ENCODE measurements around the gene LRBA. TPM values are rescaled to one million over a fixed set of nuclear protein-coding genes. Genes with fewer than 3 reads are reported as not detected.

LRBA gene
- total RNA-seq, 4 donors from 2014 or later = 28.3 to 38.2 (median 32.1) TPM

DNA sequence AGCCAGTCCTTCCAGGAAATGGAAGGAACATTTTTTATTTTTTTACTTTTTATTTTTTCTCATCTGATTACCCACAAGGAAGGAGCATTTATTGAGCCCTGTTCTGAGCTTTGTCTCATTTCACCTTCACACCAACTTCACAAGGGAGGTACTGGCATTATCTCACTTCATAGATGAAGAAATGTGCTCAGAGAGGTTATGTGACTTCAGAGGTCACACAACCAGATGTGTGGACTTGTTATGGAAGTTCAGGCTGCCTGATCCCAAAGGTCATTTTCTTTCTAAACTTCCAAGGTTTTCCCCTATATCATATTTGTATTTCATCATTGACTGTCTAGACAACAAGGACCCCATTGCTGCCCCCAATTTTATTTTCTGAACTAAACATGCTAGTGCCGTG lies 776.5 kb downstream of the LRBA start:
- TF ChIP-seq, protein P1, sequence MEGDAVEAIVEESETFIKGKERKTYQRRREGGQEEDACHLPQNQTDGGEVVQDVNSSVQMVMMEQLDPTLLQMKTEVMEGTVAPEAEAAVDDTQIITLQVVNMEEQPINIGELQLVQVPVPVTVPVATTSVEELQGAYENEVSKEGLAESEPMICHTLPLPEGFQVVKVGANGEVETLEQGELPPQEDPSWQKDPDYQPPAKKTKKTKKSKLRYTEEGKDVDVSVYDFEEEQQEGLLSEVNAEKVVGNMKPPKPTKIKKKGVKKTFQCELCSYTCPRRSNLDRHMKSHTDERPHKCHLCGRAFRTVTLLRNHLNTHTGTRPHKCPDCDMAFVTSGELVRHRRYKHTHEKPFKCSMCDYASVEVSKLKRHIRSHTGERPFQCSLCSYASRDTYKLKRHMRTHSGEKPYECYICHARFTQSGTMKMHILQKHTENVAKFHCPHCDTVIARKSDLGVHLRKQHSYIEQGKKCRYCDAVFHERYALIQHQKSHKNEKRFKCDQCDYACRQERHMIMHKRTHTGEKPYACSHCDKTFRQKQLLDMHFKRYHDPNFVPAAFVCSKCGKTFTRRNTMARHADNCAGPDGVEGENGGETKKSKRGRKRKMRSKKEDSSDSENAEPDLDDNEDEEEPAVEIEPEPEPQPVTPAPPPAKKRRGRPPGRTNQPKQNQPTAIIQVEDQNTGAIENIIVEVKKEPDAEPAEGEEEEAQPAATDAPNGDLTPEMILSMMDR (IDR thresholded peaks at IDR 0.05; ENCODE audit: low read depth) = no peak

DNA sequence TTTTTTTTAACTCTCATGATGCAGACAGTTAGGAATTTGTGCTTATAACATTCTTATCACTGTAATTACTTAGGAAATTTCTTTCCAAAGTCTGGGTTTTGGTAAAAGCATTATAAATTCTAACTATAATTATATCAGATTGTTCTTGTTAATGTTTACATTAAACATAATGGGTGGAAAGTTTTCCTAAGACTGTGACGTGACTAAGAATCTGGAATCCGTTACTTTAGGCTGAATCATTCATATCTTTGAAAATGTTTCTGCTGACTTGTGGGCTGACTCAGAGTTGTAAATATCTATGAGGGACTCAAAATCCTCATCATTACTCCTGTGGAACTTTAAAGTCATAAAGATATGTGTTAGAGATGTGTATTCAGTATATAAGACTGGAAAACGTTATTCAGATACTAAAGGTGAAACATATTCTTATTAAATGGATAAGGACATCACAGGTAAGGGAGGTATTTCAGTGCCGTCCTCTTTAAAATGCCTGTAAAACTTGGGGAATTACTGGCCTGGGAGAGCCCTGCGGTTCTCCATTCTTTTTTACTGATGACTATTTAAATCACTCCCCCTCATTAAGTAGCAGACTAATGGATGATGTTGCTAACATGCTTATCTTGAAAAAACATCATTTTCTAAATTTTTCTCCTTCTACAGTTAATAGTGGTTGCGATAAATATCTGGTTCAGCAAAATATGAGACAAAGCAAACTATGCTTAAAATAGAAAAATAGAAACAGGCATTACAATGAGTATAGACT lies 777.8 kb downstream of the LRBA start:
- TF ChIP-seq, protein P1 (IDR thresholded peaks at IDR 0.05; ENCODE audit: low read depth) = no peak

GRCh38 chr4:150236626-150237025 lies 778.5 kb downstream of the LRBA start:
- TF ChIP-seq, protein P1 (IDR thresholded peaks at IDR 0.05; ENCODE audit: low read depth) = no peak

- TF ChIP-seq, protein P1 (IDR thresholded peaks at IDR 0.05; ENCODE audit: low read depth) = no peak
Measured at GRCh38 chr4:150235808-150236271, 779.2 kb downstream of the LRBA start.

GRCh38 chr4:150235317-150235716 lies 779.8 kb downstream of the LRBA start:
- TF ChIP-seq, protein P1 (IDR thresholded peaks at IDR 0.05; ENCODE audit: low read depth) = no peak

DNA sequence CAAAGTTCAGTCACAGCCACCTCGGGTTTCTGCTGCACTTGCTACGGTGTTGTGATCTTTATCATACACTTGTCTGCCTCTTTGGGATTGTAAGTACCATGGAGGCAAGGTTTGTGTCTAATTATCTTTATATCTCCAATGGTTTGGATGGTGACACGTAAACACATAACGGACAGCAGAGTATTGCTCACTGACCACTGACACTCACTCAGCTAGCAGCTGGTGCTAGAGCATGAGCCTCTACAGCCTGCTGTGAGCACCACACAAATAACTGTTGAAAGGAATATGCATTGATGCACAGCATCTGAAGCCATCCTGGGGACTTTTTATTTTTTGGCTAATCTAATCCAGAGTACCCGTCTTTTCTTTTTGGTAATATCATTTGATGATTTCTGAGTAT lies 780.8 kb downstream of the LRBA start:
- TF ChIP-seq, protein P1 (IDR thresholded peaks at IDR 0.05; ENCODE audit: low read depth) = no peak

GRCh38 chr4:150232029-150232428 lies 783.1 kb downstream of the LRBA start:
- TF ChIP-seq, protein P1 (IDR thresholded peaks at IDR 0.05; ENCODE audit: low read depth) = no peak
